G401 (cell line): Measurements from ENCODE around the gene FBXL14. TPM values are rescaled to one million over a fixed set of nuclear protein-coding genes. Genes with fewer than 3 reads are reported as not detected.
"Not testable (repeated sequence)": the region's sequence is repeated elsewhere in the genome, so short reads cannot be mapped to it uniquely, and the experiment has no call there.

Experiments used
- DNase-seq: peaks from one replicate; pipeline ENCODE4 v3.0.0-alpha.2; 2015; ENCODE audit warnings: low spot score
- in situ Hi-C: cut with HindIII; loops from 2 replicates; pipeline ENCODE4 v1.10.0; 2016; ENCODE audit warnings: low sequenced_read_pairs, mixed read lengths
- total RNA-seq: library from RNA; depleted of rRNA; stranded (reverse); fragments of >200 nt; shearing (Covaris generic); gene quantifications from 2 replicates; pipeline ENCODE4 v1.2.3, GENCODE V29; 2014

The FBXL14 gene
- total RNA-seq, 1 experiment from 2014 or later: 21.5 TPM

DNA sequence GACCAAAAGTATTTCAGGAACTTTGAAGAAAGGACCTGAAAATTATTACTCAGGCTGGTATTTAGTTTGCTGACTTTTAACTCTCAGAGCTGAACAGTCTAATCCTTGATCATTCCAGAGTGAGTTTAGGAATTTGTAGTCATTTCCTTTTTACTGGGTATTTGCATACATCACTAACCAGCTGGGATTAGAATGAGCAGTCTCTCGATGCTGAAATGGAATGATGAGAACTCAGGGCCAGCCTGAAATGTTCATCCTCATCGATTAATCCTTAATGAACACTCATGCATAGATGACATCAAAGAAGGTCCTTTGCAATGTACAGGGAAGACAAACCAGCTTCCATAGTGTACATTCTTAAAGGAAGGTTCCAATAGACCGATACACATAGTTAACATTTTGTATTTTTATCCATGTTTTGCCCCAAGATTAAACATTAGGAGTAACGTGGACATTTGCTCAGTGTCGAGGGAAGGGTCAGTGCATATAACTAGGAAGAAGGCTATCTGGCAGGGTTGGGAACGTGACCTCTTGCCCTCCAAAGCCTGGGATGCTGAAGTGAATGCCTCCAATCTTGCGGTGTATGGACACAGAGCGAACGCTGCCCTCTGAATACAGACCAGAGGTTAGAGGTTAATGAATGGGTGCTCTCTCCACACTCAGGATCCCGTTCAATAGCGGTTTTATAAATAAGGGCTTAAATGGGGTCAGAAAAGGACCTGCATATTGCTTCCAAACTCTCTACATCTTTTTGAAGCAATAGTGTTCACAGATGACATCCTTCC, 14.5 kb downstream of the FBXL14 start:
- no peak for DNase-seq
- in situ Hi-C loops: no loop called here

DNA sequence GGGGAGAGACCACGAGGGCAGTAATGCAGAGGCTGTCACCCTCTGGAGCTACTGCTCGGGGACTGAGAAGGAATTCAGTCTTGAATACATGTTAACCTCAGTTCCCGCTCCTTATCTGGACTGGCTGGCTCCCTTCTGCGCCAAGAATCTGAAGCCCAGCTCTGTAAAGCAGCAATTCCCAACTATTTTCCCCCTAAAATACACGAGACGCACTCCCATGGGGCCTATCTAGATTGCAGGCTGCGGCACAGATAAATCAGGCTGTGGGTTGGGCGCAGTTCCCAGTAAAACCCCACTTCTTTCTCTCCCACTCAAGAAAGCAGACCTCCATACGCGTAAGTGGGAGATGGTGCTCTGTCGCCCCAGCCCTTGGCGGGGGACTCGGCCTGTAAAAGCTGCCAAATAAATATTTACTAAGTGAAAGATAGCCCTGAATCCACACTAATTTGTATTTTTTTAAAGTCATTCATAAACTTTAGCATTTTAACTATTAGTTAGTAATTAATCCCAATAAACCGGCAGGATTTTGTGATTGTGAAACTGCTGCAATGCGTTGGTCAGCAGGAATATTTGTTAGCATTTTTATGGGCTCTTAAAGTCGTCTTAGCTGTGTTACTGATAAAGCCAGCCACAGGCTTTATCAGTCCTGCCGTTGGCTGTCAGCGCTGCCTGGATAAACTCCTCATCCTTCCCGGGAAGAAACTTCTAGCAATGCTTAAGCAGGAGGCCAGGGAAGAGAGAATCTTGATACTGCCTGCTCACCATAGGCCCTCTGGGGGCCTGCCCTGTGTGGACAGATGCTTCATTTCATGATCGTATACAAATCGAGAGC, 17.8 kb downstream of the FBXL14 start:
- no peak for DNase-seq
- in situ Hi-C loops: no loop called here

DNA sequence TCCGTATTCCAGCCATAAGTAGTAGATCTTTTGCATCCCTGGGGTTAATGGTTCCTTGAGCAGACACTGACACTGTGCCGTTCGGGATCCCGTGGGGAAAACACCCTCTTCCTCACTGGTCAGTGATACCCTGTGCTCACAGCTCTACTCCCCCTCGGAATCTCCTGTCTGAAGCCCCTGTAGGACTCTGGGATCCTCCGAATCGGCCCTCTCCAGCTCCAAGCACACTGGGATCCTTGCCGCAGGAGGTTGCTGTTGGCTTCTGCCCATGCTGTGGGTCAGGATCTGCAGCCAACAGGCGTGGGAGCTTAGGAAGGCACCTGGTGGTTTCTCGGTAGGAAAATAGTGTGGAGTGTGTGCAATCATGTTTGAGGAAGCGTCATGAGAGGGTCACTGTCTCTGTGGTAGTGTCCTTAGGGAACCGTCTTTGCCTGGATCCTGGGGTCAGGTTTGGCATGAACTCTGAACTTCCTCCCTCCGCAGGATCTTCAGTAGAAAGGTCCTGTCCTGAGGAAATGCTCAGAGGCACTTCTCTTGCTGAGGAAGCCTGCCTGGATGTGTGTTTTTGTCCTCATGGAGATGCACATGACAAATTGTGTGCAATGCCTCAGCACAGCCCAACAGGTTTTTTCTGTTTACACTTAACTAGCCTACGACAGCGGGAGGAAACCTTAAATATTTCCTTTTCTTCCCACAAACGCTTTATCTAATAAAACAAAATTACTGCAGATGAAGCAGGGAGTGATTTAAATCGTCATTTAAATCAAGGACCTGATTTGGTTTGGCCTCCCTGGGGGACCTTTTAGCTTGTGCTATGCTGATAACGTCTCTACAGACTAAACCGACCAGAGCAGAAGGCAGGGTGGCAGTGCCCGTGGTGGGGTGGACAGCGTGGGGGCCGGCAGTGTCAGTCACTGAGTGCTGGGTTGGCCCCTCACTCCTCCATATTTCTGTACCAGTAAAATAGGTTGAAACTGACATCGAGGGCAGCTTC, 18.7 kb downstream of the FBXL14 start:
- in situ Hi-C loops: no loop called here
- DNase-seq: peak; percentile 44

DNA sequence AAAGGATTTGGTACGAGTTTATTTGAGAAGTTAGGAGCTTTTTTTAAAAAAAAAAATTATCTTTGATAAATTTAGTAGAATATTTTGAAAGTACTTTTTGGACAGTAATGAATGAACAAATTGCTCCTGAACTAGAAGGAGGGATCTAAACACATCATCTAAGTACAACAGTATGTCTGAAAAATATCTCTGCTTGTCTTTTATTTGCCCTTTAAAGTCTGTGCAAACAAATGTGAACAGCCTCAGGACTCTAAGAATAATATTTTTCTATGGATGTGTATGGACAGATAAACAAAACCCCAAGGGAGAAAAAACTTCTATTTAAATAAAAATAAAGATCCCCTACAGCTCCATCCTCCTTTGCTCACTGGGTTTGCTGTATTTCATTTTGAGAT, 19.5 kb downstream of the FBXL14 start:
- in situ Hi-C loops: no loop called here
- no peak for DNase-seq

DNA sequence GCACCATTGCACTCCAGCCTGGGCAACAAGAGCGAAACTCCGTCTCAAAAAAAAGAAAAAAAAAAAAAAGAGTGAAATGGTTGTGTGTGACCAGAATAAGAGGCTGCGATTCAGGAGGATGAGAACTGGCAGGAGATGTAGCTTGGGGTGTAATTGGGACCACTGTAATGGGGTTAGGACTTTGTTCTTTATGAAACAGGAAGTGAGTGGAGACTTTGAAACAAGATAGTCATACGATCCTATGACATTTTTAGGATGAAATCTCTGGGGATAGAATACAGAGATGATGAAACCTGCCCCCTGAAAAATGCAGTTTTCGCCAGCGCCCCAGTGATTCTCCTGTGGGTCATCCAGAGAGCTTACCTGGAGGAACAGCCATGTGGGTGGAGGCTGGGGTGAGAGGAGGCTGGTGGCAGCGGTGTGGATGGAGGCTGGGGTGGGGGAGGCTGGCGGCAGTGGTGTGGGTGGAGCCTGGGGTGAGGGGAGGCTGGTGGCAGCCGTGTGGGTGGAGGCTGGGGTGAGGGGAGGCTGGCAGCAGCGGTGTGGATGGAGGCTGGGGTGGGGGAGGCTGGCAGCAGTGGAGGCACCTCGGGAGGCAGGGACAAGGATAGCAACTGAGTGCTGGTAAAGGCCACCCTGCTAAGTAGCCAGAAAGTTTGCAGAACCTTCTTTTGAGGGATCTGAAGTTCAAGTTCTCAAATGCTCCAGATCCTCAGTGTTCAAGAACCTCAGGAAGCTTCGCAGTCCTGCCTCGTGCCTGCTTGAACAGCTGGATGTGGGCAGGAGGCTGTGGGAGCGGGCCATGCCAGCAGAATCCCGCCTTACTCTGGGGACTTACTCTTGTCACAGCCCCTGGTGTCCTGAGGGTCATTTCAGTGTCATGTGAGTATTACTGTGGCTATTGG, 20.2 kb downstream of the FBXL14 start:
- in situ Hi-C loops: no loop called here
- no peak for DNase-seq

DNA sequence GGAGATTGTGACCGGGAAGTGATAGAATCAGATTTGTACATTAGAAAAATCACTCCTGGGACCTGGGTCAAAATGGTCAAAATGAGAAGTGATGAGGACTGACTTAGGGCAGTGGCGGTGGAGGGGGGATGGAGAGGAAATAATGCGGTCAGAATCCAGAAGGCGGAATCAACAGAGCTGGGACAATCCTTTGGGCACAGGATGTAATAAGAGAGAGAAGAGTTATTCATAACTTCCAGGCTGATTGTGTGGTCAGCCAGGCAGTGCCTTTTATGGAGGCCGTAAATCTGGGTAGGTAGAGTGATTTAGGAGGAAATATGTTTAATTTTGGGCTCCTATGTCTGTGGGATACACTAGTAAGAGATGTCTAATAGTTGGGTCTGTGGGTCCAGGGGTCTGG, 21.6 kb downstream of the FBXL14 start:
- no peak for DNase-seq
- in situ Hi-C loops: no loop called here

DNA sequence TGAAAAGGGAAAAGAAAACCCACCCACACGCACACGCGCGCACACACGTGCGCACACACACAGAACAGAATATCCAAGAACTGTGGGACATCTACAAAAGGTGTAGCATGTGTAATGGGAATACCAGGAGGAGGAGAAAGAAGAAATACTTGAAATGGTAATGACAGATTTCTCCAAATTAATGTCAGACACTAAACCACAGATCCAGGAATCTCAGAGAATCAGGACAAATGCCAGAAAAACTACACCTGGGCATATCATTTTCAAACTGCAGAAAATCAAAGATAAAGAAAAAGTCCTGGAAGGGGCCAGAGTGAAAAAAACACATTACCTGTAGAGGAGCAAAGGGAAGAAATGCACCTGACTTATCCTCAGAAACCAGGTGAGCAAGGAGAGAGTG, 26.5 kb downstream of the FBXL14 start:
- DNase-seq: no peak
- in situ Hi-C loops: no loop called here

DNA sequence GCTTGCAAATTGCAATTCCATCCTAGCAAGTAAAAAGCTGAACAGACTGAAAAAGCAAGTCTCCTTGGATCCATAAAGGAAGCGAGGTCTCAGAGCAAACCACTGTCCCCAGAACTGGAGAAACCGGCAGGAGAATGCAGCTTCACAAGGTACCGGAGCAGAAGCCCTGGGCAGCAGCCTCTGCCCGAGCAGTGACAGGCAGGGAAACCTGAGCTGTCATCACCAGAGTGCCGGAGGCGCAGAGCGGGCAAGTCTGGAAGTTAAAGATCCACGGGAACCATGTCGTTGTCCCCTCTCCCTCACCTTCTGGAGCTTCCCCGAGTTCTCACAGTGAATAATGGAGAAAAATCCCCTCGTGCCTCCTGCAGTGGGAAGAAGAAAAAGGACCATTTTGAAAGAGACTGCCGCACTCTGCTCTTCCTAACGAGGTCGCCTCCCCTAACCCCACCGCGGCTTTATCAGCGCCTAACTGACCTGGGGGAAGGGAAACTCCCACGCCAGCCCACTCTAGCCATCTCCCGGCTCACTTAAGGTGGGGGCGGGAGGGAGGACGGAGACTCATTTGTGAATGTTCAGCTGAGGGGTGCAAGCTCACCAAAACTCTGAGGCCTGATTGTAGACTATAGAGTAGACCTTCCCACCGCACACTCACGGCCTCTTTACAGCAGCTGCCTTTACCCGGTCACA, 27.8 kb downstream of the FBXL14 start:
- DNase-seq: no peak
- in situ Hi-C loops: no loop called here

DNA sequence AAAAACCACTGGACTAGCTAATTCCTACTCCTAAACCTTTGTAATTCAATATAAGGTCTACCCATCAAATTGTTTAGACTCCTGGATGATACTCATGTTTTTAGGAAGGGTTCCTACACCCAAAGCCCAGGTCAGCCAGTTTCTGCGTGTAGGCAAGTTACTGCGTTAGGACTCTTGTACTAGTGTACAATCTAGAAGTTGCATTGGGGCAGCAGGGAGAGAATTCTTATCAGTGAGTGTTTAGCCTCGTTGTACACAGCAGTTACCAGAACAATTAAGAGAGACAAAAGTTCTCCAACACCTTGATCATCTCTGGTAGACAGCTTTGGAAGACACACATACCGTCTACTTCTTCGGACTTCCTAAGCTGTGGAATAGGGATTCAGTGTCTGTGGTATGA, 29.2 kb downstream of the FBXL14 start:
- in situ Hi-C loops: no loop called here
- DNase-seq: no peak

DNA sequence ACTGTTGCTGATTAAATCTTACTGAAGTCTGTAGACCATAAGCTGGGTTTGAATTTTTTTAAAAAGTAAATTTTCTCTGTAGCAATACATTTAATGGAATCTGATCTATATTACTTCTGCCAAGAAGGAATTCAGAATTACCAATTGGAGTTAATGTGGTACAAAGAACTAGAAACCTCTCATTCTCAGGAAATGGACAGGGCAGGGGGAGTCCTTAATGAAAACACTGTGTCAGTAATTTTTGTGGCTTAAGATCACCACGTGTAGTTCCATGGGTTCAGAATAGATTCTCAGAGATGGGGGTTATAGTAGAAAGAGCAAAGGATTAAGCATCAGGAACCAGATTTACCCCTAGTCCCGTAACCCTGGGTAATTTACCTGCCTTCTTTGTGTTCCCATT, 30.3 kb downstream of the FBXL14 start:
- in situ Hi-C loops: no loop called here
- no peak for DNase-seq

DNA sequence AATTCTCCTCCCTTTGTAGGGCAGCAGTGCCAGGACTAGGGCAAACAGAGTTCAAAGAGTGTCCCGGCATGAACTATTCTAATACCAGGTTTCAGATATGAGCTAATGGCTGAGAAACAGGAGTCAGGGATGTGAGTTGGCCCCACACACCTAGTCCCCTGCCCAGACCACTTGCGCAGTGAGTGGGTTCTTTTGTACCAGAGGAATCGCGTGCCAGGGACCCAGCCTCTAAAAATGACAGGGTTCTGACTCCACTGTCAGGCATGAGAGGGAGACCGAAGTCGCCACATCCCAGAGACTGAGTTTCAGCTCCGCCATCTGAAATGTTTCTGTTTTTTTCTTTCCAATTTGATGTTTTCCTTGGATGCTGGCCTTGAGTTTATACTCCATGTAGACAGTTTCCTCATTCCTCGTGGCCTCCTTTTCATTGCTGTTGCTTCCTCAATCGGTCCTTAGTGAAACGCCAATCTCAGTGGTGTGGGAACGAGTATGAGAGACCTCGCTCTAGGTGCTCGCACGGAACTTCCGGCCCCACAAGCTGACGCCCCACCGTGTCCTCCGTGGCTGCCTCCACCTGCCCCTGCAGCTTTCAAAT, 31.5 kb downstream of the FBXL14 start:
- in situ Hi-C loops: no loop called here
- DNase-seq: no peak

DNA sequence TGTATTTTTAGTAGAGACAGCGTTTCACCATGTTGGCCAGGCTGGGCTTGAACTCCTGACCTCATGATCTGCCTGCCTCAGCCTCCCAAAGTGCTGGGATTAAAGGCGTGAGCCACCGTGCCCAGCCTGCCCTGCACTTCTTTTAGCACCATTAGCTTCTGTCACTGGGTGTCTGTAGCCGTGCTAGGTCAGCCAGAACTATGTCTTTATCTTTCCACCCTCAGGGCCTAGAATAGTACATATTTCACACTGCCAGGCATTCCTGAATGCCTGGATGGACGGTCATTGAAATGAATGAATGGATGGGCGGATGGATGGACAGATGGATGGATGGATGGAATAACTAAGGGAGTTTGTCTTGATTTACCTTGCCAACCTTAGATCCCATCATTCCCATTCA, 33.7 kb downstream of the FBXL14 start:
- in situ Hi-C loops: no loop called here

DNA sequence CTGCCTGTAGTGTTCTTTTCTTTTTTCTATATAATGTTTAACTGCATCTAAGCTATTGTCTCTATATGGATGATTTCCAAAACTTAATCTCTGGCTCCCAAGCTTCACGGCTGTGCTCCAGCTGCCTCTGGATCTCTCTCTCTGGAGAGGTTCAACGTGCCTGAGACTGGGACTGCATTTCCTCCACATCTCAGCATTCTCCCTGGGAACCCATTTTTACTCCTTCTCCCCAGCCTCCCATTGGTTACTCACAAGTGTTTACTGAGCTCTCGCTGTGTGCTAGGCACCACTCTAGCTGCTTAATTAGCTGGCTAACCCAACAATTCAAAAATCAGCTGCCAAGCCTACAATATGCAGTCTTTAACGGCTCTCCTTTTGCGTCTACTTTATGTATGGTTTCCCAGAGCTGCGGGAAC, 34.7 kb downstream of the FBXL14 start:
- in situ Hi-C loops: no loop called here

More for the DNA sequence above, 33.7 kb downstream of the FBXL14 start:
- DNase-seq: no peak

DNA sequence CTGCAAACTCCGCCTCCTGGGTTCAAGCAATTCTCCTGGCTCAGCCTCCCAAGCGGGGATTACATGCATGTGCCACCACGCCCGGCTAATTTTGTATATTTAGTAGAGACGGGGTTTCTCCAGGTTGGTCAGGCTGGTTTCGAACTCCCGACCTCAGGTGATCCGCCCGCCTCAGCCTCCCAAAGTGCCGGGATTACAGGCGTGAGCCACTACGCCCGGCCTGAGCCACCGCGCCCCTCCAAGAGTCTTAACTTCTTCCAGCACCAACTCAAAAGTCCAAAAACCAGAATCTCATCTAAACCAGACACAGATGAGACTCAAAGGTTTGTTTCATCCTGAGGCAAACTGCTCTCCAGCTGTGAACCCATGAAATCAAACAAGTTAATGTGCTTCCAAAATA, 36.3 kb downstream of the FBXL14 start:
- in situ Hi-C loops, DNase-seq: not testable (repeated sequence)

More for the DNA sequence above, 34.7 kb downstream of the FBXL14 start:
- no peak for DNase-seq

DNA sequence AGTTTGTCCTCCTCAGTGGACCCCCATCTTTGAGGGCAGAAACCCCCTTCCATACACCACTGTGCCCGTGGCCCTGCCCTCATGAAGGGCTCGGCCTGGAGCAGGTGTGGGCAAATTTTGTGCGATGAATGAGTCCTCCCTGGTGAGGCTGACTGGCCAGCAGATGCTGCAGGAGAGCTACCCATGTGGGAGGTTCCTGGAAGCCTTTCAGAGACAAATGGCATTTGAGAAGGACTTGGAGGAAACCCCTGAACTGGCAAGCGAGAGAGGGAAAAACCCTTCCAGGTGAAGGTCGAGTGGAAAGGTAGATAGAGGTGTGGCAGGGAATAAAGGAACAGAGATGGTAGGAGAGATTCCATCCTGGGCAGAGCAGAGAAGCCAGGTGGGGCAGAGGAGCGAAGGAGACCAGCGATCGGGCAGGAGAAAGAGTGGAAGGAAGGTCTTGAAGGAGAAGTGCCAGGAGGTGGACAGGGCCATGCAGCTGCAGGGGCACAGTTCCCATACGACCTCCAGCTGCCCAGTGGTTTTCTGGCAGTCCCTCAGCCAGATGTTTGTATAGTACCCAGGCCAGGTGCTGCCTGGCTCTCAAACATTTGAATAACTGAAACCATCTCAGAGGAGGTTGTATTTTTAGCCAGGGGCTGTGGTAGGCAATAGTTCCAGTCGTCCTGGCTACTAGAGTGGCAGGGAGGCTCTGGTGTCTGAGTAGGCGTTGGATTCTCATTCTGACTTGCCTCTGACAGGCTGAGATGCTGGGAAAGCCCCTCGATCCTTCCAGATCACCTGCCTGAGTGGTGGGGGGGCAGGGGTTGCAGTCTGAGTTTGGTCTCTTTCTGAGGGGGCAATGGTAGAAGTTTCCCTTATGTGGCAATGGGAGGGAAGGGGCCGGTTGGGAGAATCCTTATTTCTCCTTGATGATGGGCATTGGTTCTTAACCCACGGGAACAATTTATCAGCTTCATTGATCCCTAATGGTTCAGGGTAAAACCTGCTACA, 40.1 kb downstream of the FBXL14 start:
- in situ Hi-C loops: no loop called here
- no peak for DNase-seq

DNA sequence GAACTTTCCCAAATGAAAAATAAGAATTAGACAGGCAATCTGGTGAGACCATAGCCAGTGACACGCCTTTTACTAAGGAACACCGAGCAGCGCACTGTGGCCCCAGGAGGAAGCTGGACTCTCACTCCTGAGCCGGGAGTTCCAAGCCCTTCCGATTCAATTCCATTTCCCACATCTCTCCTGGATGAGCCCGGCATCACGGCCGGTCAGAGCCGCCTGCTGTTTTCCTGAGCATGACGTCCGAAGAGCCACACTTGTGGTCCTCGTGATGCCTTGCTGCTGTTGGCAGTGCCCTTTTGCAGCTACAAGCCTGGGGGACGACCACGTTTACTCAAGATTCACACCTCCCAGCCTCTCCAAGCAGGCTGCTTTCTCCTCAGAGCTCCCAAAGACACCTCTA, 40.8 kb downstream of the FBXL14 start:
- DNase-seq: no peak
- in situ Hi-C loops: no loop called here
